Spinal cord (tissue), 10 donors: Measurements from ENCODE around the gene RCCD1. TPM values are rescaled to one million over a fixed set of nuclear protein-coding genes. Genes with fewer than 3 reads are reported as not detected.
"Not testable (repeated sequence)": the region's sequence is repeated elsewhere in the genome, so short reads cannot be mapped to it uniquely, and the experiment has no call there.

Experiments
- DNase-seq, 6 donors: peaks; one replicate each; pipeline versions ENCODE4 v3.0.0 to v3.0.0-alpha.2; 2013 to 2015; ENCODE audit warnings: low spot score in 6 of 6, low read depth in 4 of 6
- H3K27ac ChIP-seq: one replicate; pipeline ENCODE4 v1.5.1; 2013; ENCODE audit warnings: low read depth, low read length, control low read depth
- H3K27me3 ChIP-seq: one replicate; pipeline ENCODE4 v1.6.1; 2013; ENCODE audit warnings: low read length; ENCODE audit not compliant: control insufficient read depth, insufficient read depth
- H3K36me3 ChIP-seq: one replicate; pipeline ENCODE4 v1.6.1; 2013; ENCODE audit warnings: low read length; ENCODE audit not compliant: control insufficient read depth, insufficient read depth
- H3K4me1 ChIP-seq: one replicate; pipeline ENCODE4 v1.6.1; 2013; ENCODE audit warnings: low read length; ENCODE audit not compliant: control insufficient read depth, insufficient read depth
- H3K4me3 ChIP-seq: one replicate; pipeline ENCODE4 v1.5.1; 2013; ENCODE audit warnings: low read depth, low read length, control low read depth
- H3K9me3 ChIP-seq: one replicate; pipeline ENCODE4 v1.6.1; 2013; ENCODE audit warnings: low read length; ENCODE audit not compliant: control insufficient read depth, insufficient read depth
- WGBS: methylation state at CpG from one replicate; pipeline ENCODE4 v1.1.5; 2013; ENCODE audit warnings: missing lambda C conversion rate; ENCODE audit not compliant: insufficient coverage; 5-methylcytosine and 5-hydroxymethylcytosine counted together
- polyA plus RNA-seq, 2 donors: library from polyadenylated mRNA; unstranded; fragments of 120-200 nt; gene quantifications; one replicate each; pipeline ENCODE4 v1.2.1, GENCODE V29; 2013; ENCODE audit not compliant: insufficient read length in 2 of 2
- total RNA-seq, 2 donors: library from RNA; depleted of rRNA in 1 of 2; stranded (reverse); fragments of 120-200 nt in 1 of 2; fragments of >200 nt in 1 of 2; gene quantifications; one replicate each; pipeline versions ENCODE4 v1.2.3 to v1.2.4, GENCODE V29; 2013 to 2014
- donor health status: healthy.

Gene RCCD1
- total and polyA plus RNA-seq, 4 donors: 16.9 to 30.5 (median 21.8) TPM

GRCh38 chr15:90917569-90917968 is 37.1 kb upstream of the RCCD1 start:
- Histone ChIP-seq H3K27ac (no peak overlapping the region), H3K36me3 (peaks cover 81% of the 10 kb centered on the region), H3K9me3 (no peaks in the 10 kb centered on the region), H3K4me3 (no peak overlapping the region), H3K27me3 (no peaks in the 10 kb centered on the region), H3K4me1 (no peaks in the 10 kb centered on the region)
- DNase-seq: no peak
- WGBS: 98% methylated on average over 12 of the region's 12 CpGs

GRCh38 chr15:90918034-90918788 is 36.5 kb upstream of the RCCD1 start:
- no peaks in the 10 kb centered on the region for H3K27me3 ChIP-seq
- H3K4me3 ChIP-seq: no peak overlapping the region
- H3K27ac ChIP-seq: no peak overlapping the region
- H3K36me3 ChIP-seq: peaks cover 74% of the 10 kb centered on the region
- no peaks in the 10 kb centered on the region for H3K9me3 ChIP-seq
- WGBS: 97% methylated on average over 23 of the region's 23 CpGs
- H3K4me1 ChIP-seq: no peaks in the 10 kb centered on the region
- DNase-seq: no peak

- no peak for DNase-seq
- no peak overlapping the region for H3K27ac ChIP-seq
- peaks cover 68% of the 10 kb centered on the region for H3K36me3 ChIP-seq
- no peak overlapping the region for H3K4me3 ChIP-seq
- WGBS: 93% methylated on average over 6 of the region's 6 CpGs
- no peaks in the 10 kb centered on the region for H3K9me3 ChIP-seq
- H3K27me3 ChIP-seq: no peaks in the 10 kb centered on the region
- H3K4me1 ChIP-seq: no peaks in the 10 kb centered on the region
Observed at GRCh38 chr15:90918835-90919234, 35.8 kb upstream of the RCCD1 start.

- 100% methylated on average over 1 of the region's 4 CpGs for WGBS
- Histone ChIP-seq H3K36me3 (peaks cover 38% of the 10 kb centered on the region), H3K4me1 (no peaks in the 10 kb centered on the region), H3K27me3 (no peaks in the 10 kb centered on the region), H3K4me3 (no peak overlapping the region), H3K27ac (no peak overlapping the region), H3K9me3 (no peaks in the 10 kb centered on the region)
- no peak for DNase-seq
Observed at GRCh38 chr15:90921887-90922286, 32.8 kb upstream of the RCCD1 start.

- WGBS: 98% methylated on average over 6 of the region's 7 CpGs
- not testable (repeated sequence) for DNase-seq, H3K9me3 ChIP-seq, H3K4me3 ChIP-seq, H3K27me3 ChIP-seq, H3K27ac ChIP-seq, H3K4me1 ChIP-seq
- H3K36me3 ChIP-seq: peaks cover 28% of the 10 kb centered on the region
Observed at GRCh38 chr15:90922712-90923322, 31.9 kb upstream of the RCCD1 start.

GRCh38 chr15:90924375-90924774 is 30.3 kb upstream of the RCCD1 start:
- no peaks in the 10 kb centered on the region for H3K27me3 ChIP-seq
- H3K4me1 ChIP-seq: peaks cover 3% of the 10 kb centered on the region
- H3K27ac ChIP-seq: no peak overlapping the region
- no peaks in the 10 kb centered on the region for H3K9me3 ChIP-seq
- DNase-seq: no peak
- 86% methylated on average over 4 of the region's 5 CpGs for WGBS
- H3K36me3 ChIP-seq: peaks cover 13% of the 10 kb centered on the region
- no peak overlapping the region for H3K4me3 ChIP-seq

- peaks cover 26% of the 10 kb centered on the region for H3K4me1 ChIP-seq
- 98% methylated on average over 6 of the region's 10 CpGs for WGBS
- H3K4me3 ChIP-seq, H3K27ac ChIP-seq, H3K9me3 ChIP-seq, DNase-seq, H3K36me3 ChIP-seq, H3K27me3 ChIP-seq: not testable (repeated sequence)
Observed at GRCh38 chr15:90926766-90927165, 27.9 kb upstream of the RCCD1 start.

GRCh38 chr15:90928106-90928505 is 26.6 kb upstream of the RCCD1 start:
- 98% methylated on average over 5 of the region's 7 CpGs for WGBS
- not testable (repeated sequence) for H3K27me3 ChIP-seq, H3K4me3 ChIP-seq, H3K9me3 ChIP-seq, H3K36me3 ChIP-seq, DNase-seq, H3K27ac ChIP-seq
- H3K4me1 ChIP-seq: peaks cover 35% of the 10 kb centered on the region

GRCh38 chr15:90929246-90930019 is 25.3 kb upstream of the RCCD1 start:
- no peaks in the 10 kb centered on the region for H3K36me3 ChIP-seq
- peak overlapping the region; percentile 76 for H3K27ac ChIP-seq
- DNase-seq: no peak
- H3K27me3 ChIP-seq: no peaks in the 10 kb centered on the region
- H3K4me1 ChIP-seq: peaks cover 42% of the 10 kb centered on the region
- peak overlapping the region; percentile 71 for H3K4me3 ChIP-seq
- 84% methylated on average over 13 of the region's 21 CpGs for WGBS
- H3K9me3 ChIP-seq: no peaks in the 10 kb centered on the region
